ENCODE results near the gene GRIN2A.

GRCh38 chr16:10188236-10188635 lies 6.0 kb upstream of the GRIN2A start:
- TF ChIP-seq, protein P1, sequence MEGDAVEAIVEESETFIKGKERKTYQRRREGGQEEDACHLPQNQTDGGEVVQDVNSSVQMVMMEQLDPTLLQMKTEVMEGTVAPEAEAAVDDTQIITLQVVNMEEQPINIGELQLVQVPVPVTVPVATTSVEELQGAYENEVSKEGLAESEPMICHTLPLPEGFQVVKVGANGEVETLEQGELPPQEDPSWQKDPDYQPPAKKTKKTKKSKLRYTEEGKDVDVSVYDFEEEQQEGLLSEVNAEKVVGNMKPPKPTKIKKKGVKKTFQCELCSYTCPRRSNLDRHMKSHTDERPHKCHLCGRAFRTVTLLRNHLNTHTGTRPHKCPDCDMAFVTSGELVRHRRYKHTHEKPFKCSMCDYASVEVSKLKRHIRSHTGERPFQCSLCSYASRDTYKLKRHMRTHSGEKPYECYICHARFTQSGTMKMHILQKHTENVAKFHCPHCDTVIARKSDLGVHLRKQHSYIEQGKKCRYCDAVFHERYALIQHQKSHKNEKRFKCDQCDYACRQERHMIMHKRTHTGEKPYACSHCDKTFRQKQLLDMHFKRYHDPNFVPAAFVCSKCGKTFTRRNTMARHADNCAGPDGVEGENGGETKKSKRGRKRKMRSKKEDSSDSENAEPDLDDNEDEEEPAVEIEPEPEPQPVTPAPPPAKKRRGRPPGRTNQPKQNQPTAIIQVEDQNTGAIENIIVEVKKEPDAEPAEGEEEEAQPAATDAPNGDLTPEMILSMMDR (IDR thresholded peaks at IDR 0.05; ENCODE audit: poor library complexity) = no peak
- no peak for TF ChIP-seq EZH2 (IDR thresholded peaks at IDR 0.05; ENCODE audit: borderline replicate concordance)

All from hepatocyte (in vitro differentiated cells).